HCT116 (cell line): ENCODE data around the gene G6PC3. TPM values are rescaled to one million over a fixed set of nuclear protein-coding genes. Genes with fewer than 3 reads are reported as not detected.

Experiments
- ATAC-seq: fragments of 200-7000 bp; cut with Tn5 transposase; 2 replicates; pipeline ENCODE4 v1.9.1; 2020; ENCODE audit warnings: mild to moderate bottlenecking, moderate library complexity
- BruUV-seq: library from RNA; stranded (reverse); fragments of 400-500 nt; replicated peaks from 2 replicates; lab custom pipeline; 2021; lab: Mats Ljungman, UMichigan
- CTCF ChIA-PET: fragments of 300-600 bp; sonication (Branson Sonifier 250); formaldehyde crosslinking; loops from one replicate; lab custom pipeline; 2021; ENCODE audit warnings: antibody characterized with exemption; lab: Charles Lee
- POLR2A ChIA-PET: fragments of 300-600, 350-600 bp; sonication (Branson Sonifier 250); formaldehyde crosslinking; loops from one replicate; lab custom pipeline; 2021; ENCODE audit warnings: antibody characterized with exemption; lab: Charles Lee
- RAD21 ChIA-PET, 2 experiments: fragments of 300-600 bp; sonication (Branson Sonifier 250); formaldehyde crosslinking; loops; one replicate each; lab custom pipeline; 2023; ENCODE audit warnings: low total read pairs in 2 of 2; ENCODE audit not compliant: uncharacterized antibody in 2 of 2, unreplicated experiment in 2 of 2, low non-redundant PET in 1 of 2; lab: Charles Lee
- DNase-seq: peaks from one replicate; pipeline ENCODE4 v3.0.0-alpha.2; 2010; ENCODE audit warnings: low read depth, low spot score
- H2AFZ ChIP-seq: fragments of 200-600 bp; shearing (Covaris generic), sonication (generic); 2 replicates; pipeline ENCODE4 v1.6.1; 2017; ENCODE audit warnings: low read depth, mixed run types, mixed read lengths, antibody characterized with exemption, low read length; ENCODE audit not compliant: poor library complexity, severe bottlenecking
- H3K27ac ChIP-seq: 2 replicates; pipeline ENCODE4 v1.5.1; 2012; ENCODE audit warnings: low read depth, low read length
- H3K27me3 ChIP-seq: fragments of 200-600 bp; sonication (generic); 2 replicates; pipeline ENCODE4 v1.6.1; 2016; ENCODE audit warnings: mixed run types, low read length, mixed read lengths; ENCODE audit not compliant: insufficient read depth
- H3K36me3 ChIP-seq, 2 experiments: fragments of 200-500 bp in 1 of 2; fragments of 200-600 bp in 1 of 2; sonication (Bioruptor generic) in 1 of 2; sonication (generic) in 1 of 2; 2 replicates each; pipeline versions ENCODE4 v1.5.1 to v1.6.1; 2014 to 2016; ENCODE audit warnings: low read length in 2 of 2, inconsistent platforms in 1 of 2, mixed read lengths in 1 of 2, mixed run types in 1 of 2; ENCODE audit not compliant: insufficient read depth in 2 of 2, control insufficient read depth in 1 of 2
- H3K4me1 ChIP-seq, 2 experiments: fragments of 200-600 bp in 1 of 2; sonication (generic) in 1 of 2; 2 replicates each; pipeline versions ENCODE4 v1.5.1 to v1.6.1; 2012 to 2017; ENCODE audit warnings: low read length in 2 of 2, inconsistent platforms in 1 of 2, mild to moderate bottlenecking in 1 of 2, mixed read lengths in 1 of 2, mixed run types in 1 of 2, moderate library complexity in 1 of 2; ENCODE audit not compliant: insufficient read depth in 2 of 2, control insufficient read depth in 1 of 2
- H3K4me2 ChIP-seq: fragments of 200-600 bp; sonication (generic); 2 replicates; pipeline ENCODE4 v1.6.1; 2017; ENCODE audit warnings: mixed run types, low read length, mixed read lengths
- H3K4me3 ChIP-seq, 2 experiments: fragments of 200-600 bp in 1 of 2; sonication (generic) in 1 of 2; replicated peaks in 1 of 2; 2 replicates each; pipeline ENCODE4 v1.5.1; 2011 to 2016; ENCODE audit warnings: low read length in 2 of 2, control low read depth in 1 of 2, low read depth in 1 of 2, mild to moderate bottlenecking in 1 of 2, mixed read lengths in 1 of 2, mixed run types in 1 of 2
- H3K79me2 ChIP-seq: fragments of 200-600 bp; sonication (generic); 2 replicates; pipeline ENCODE4 v1.6.1; 2017; ENCODE audit warnings: mild to moderate bottlenecking, mixed run types, low read length, moderate library complexity, mixed read lengths; ENCODE audit not compliant: insufficient read depth
- H3K9ac ChIP-seq: fragments of 200-600 bp; sonication (generic); 2 replicates; pipeline ENCODE4 v1.6.1; 2016; ENCODE audit warnings: low read length, mixed read lengths
- H3K9me2 ChIP-seq: fragments of 200-600 bp; sonication (generic), shearing (Covaris generic); 2 replicates; pipeline ENCODE4 v1.6.1; 2017; ENCODE audit warnings: mixed run types, mild to moderate bottlenecking, moderate library complexity; ENCODE audit not compliant: insufficient read depth
- H3K9me3 ChIP-seq, 2 experiments: fragments of 200-500 bp in 1 of 2; fragments of 200-600 bp in 1 of 2; sonication (Bioruptor generic) in 1 of 2; sonication (generic) in 1 of 2; 2 replicates each; pipeline ENCODE4 v1.6.1; 2014 to 2017; ENCODE audit warnings: low read length in 2 of 2, mixed read lengths in 2 of 2, inconsistent platforms in 1 of 2, low read depth in 1 of 2, mild to moderate bottlenecking in 1 of 2, mixed run types in 1 of 2, moderate library complexity in 1 of 2; ENCODE audit not compliant: control insufficient read depth in 1 of 2, insufficient read depth in 1 of 2
- H4K20me1 ChIP-seq: fragments of 200-600 bp; sonication (generic), shearing (Covaris generic); 2 replicates; pipeline ENCODE4 v1.6.1; 2017; ENCODE audit warnings: mixed run types, mild to moderate bottlenecking, moderate library complexity; ENCODE audit not compliant: insufficient read depth
- CBX3 ChIP-seq: IDR thresholded peaks from 2 replicates; pipeline ENCODE4 v1.6.1; 2012; ENCODE audit warnings: low read depth
- CEBPB ChIP-seq: IDR thresholded peaks from 2 replicates; pipeline ENCODE4 v1.6.1; 2012; ENCODE audit warnings: low read depth
- FOSL1 ChIP-seq: IDR thresholded peaks from 2 replicates; pipeline ENCODE4 v1.6.1; 2012; ENCODE audit warnings: low read depth
- ZNF274 ChIP-seq: fragments of 200-500 bp; sonication (Bioruptor generic); IDR thresholded peaks from 2 replicates; pipeline ENCODE4 v1.6.1; 2014; ENCODE audit warnings: mild to moderate bottlenecking, low read depth, low read length, inconsistent platforms
- intact Hi-C: fragments of 100-400 bp; cut with micrococcal nuclease; formaldehyde crosslinking; loops from 2 replicates; pipeline ENCODE4 v1.10.0; 2022
- total RNA-seq: library from RNA; stranded (reverse); gene quantifications from one replicate; pipeline ENCODE4 v1.2.1, GENCODE V29; 2021; ENCODE audit not compliant: unreplicated experiment
- TF ChIP-seq, protein P1 (sequence below), 3 experiments: fragments of 200-600 bp in 1 of 3; sonication (generic) in 1 of 3; IDR thresholded peaks in 2 of 3; conservative IDR thresholded peaks in 1 of 3; 2 replicates each; pipeline ENCODE4 v1.5.1; 2012 to 2017; ENCODE audit warnings: low read depth in 2 of 3, low read length in 2 of 3, antibody characterized with exemption in 1 of 3, borderline replicate concordance in 1 of 3, control low read depth in 1 of 3, mild to moderate bottlenecking in 1 of 3, mixed read lengths in 1 of 3, mixed run types in 1 of 3, moderate library complexity in 1 of 3; ENCODE audit not compliant: insufficient read depth in 1 of 3
- TF ChIP-seq, protein P2 (sequence below): IDR thresholded peaks from 2 replicates; pipeline ENCODE4 v1.6.1; 2012

The G6PC3 gene
- total RNA-seq, 1 experiment from 2014 or later, result 50.6 TPM

DNA sequence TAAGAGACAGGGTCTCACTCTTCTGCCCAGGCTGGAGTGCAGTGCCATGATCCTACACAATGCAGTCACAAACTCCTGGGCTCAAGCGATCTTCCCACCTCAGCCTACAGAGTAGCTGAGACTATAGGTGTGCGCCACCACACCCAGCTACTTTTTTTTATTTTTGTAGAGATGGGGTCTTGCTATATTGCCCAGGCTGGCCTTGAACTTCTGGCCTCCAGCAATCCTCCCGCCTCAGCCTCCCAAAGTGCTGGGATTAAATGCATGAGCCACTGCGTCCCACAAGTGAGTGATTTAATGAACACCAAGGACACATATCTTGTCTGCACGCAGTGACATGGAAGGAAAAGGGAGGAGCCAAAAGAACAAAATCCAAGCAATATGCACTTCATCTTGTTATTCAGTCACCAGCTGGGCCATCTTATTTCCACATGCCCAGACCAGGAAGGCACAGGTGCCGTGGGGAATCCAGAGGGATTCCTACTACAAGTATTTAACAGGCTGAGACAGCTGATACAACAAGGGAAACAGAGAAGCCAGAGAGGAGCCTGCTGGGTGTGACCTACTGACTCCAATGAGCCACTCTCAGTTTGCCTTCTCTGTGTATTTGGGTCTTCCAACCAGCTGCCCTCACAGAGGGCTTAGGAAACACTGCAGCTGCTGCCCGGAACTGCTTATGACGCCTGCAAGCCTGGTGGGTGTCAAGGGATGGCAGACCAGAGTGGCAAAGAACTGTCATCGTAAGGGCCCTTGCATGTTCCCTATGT lies 21.1 kb upstream of the G6PC3 start:
- intact Hi-C loops, result no loop called here
- H3K4me2 ChIP-seq, result no peak overlapping the region
- H3K27ac ChIP-seq, result no peak overlapping the region
- no TSS peak for BruUV-seq
- DNase-seq (no peak), ATAC-seq (no peak)
- H3K4me1 ChIP-seq, result no peaks in the 10 kb centered on the region
- peaks cover 96% of the 10 kb centered on the region for H3K79me2 ChIP-seq
- H3K36me3 ChIP-seq, result peaks cover 36 to 42% of the 10 kb centered on the region in 2 experiments; a peak in 3 of 4 replicates
- no peaks in the 10 kb centered on the region for H3K27me3 ChIP-seq
- ChIA-PET CTCF (no interaction called here), POLR2A (interaction anchor here (0.6 kb wide), 1 partner anchor 12 kb away, joined by 3 read pairs; no protein-coding TSS in a partner anchor), RAD21 (no interaction called here)
- no peaks in the 10 kb centered on the region for H3K9me3 ChIP-seq
- H3K4me3 ChIP-seq, result no peak overlapping the region
- no peaks in the 10 kb centered on the region for H3K9me2 ChIP-seq
- H4K20me1 ChIP-seq, result peaks cover 7% of the 10 kb centered on the region; the same call in 1 of the 2 replicates
- H3K9ac ChIP-seq, result no peak overlapping the region
- TF ChIP-seq, protein P1, sequence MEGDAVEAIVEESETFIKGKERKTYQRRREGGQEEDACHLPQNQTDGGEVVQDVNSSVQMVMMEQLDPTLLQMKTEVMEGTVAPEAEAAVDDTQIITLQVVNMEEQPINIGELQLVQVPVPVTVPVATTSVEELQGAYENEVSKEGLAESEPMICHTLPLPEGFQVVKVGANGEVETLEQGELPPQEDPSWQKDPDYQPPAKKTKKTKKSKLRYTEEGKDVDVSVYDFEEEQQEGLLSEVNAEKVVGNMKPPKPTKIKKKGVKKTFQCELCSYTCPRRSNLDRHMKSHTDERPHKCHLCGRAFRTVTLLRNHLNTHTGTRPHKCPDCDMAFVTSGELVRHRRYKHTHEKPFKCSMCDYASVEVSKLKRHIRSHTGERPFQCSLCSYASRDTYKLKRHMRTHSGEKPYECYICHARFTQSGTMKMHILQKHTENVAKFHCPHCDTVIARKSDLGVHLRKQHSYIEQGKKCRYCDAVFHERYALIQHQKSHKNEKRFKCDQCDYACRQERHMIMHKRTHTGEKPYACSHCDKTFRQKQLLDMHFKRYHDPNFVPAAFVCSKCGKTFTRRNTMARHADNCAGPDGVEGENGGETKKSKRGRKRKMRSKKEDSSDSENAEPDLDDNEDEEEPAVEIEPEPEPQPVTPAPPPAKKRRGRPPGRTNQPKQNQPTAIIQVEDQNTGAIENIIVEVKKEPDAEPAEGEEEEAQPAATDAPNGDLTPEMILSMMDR (IDR thresholded peaks at IDR 0.05 in 2 of 3, conservative IDR thresholded peaks at IDR 0.05 in 1 of 3; ENCODE audit: borderline replicate concordance in 1 of 3, insufficient read depth in 1 of 3, low read depth in 2 of 3, low read length in 2 of 3), result no peak
- no peak for TF ChIP-seq CBX3
- TF ChIP-seq, protein P2, sequence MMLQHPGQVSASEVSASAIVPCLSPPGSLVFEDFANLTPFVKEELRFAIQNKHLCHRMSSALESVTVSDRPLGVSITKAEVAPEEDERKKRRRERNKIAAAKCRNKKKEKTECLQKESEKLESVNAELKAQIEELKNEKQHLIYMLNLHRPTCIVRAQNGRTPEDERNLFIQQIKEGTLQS, result no peak
- no peak for TF ChIP-seq ZNF274
- TF ChIP-seq FOSL1, result no peak
- no peak for TF ChIP-seq CEBPB
- H2AFZ ChIP-seq, result no peak overlapping the region
